HepG2 (cell line): Measurements from ENCODE around the gene ATIC. TPM values are rescaled to one million over a fixed set of nuclear protein-coding genes. Genes with fewer than 3 reads are reported as not detected.

ENCODE experiments used
- ATAC-seq: fragments of 200-7000 bp; cut with Tn5 transposase; 3 replicates; pipeline ENCODE4 v1.9.1; 2020; ENCODE audit warnings: mild to moderate bottlenecking, moderate library complexity
- BruUV-seq: library from RNA; stranded (reverse); fragments of 400-500 nt; replicated peaks from 2 replicates; lab custom pipeline; 2021; lab: Mats Ljungman, UMichigan
- CTCF ChIA-PET: fragments of 300-600 bp; formaldehyde crosslinking; extraction: SDS; loops from one replicate; lab custom pipeline; 2021; ENCODE audit warnings: low total read pairs, inconsistent platforms, low intra/inter-chr PET ratio; lab: Yijun Ruan, JAX
- POLR2A ChIA-PET: fragments of 350-600 bp; sonication (Branson Sonifier 250); formaldehyde crosslinking; loops from one replicate; lab custom pipeline; 2020; ENCODE audit warnings: antibody characterized with exemption, inconsistent platforms; lab: Yijun Ruan, JAX
- DNase-seq: peaks from one replicate; pipeline ENCODE4 v3.0.0-alpha.2; 2015; ENCODE audit warnings: low spot score
- FAIRE-seq: peaks from 3 replicates; lab custom pipeline; 2011; peaks lifted over from hg19 to GRCh38; lab: Jason Lieb, UNC
- H2AFZ ChIP-seq: one replicate; pipeline ENCODE4 v1.6.1; 2011; ENCODE audit warnings: low read length, inconsistent platforms
- H3K27ac ChIP-seq: fragments of 300-600 bp; 3 replicates; pipeline ENCODE4 v1.8.0; 2011; ENCODE audit warnings: mixed run types, mild to moderate bottlenecking, mixed read lengths, low read length, inconsistent platforms; ENCODE audit not compliant: insufficient read depth; ENCODE audit errors: extremely low read length
- H3K27me3 ChIP-seq, 2 experiments: fragments of 200-600 bp in 1 of 2; 2 replicates in 1 of 2; 3 replicates in 1 of 2; pipeline versions ENCODE4 v1.6.0 to v1.8.0; 2011; ENCODE audit warnings: low read length in 2 of 2, mild to moderate bottlenecking in 2 of 2, moderate library complexity in 2 of 2, inconsistent platforms in 1 of 2; ENCODE audit not compliant: insufficient read depth in 2 of 2, control insufficient read depth in 1 of 2
- H3K36me3 ChIP-seq, 2 experiments: fragments of 200-600 bp in 1 of 2; replicated peaks in 1 of 2; 2 replicates in 1 of 2; 3 replicates in 1 of 2; pipeline versions ENCODE4 v1.5.1 to v1.8.0; 2011; ENCODE audit warnings: low read length in 2 of 2, inconsistent platforms in 1 of 2; ENCODE audit not compliant: insufficient read depth in 2 of 2, control insufficient read depth in 1 of 2
- H3K4me1 ChIP-seq: 2 replicates; pipeline ENCODE4 v1.5.1; 2012; ENCODE audit warnings: low read length, inconsistent platforms; ENCODE audit not compliant: insufficient read depth
- H3K4me2 ChIP-seq: 2 replicates; pipeline ENCODE4 v1.6.0; 2011; ENCODE audit warnings: low read depth, low read length, inconsistent platforms
- H3K4me3 ChIP-seq, 3 experiments: fragments of 200-600 bp in 1 of 3; sonication (generic), shearing (Covaris generic) in 1 of 3; replicated peaks in 1 of 3; 2 replicates each; pipeline ENCODE4 v1.5.1; 2011 to 2016; ENCODE audit warnings: low read length in 3 of 3, inconsistent platforms in 2 of 3, low read depth in 2 of 3, mild to moderate bottlenecking in 2 of 3, control low read depth in 1 of 3, mixed read lengths in 1 of 3; ENCODE audit not compliant: insufficient read depth in 1 of 3
- H3K79me2 ChIP-seq: one replicate; pipeline ENCODE4 v1.6.1; 2011; ENCODE audit warnings: low read length, inconsistent platforms; ENCODE audit not compliant: insufficient read depth
- H3K9ac ChIP-seq: 2 replicates; pipeline ENCODE4 v1.6.0; 2011; ENCODE audit warnings: mild to moderate bottlenecking, low read depth, low read length, inconsistent platforms; ENCODE audit not compliant: insufficient read depth
- H3K9me3 ChIP-seq: 2 replicates; pipeline ENCODE4 v1.5.1; 2012; ENCODE audit warnings: mild to moderate bottlenecking, low read length
- H4K20me1 ChIP-seq: 2 replicates; pipeline ENCODE4 v1.6.0; 2011; ENCODE audit warnings: inconsistent platforms, mild to moderate bottlenecking, low read length, moderate library complexity; ENCODE audit not compliant: insufficient read depth
- AGO2 ChIP-seq: fragments of 200-400 bp; formaldehyde crosslinking; optimal IDR thresholded peaks from 2 replicates; pipeline ENCODE3; 2017; ENCODE audit warnings: mild to moderate bottlenecking, low read depth, low read length, moderate library complexity
- GRHL1 ChIP-seq: sonication (generic); formaldehyde crosslinking; conservative IDR thresholded peaks from 2 replicates; pipeline ENCODE4 v1.8.0; 2022; ENCODE audit warnings: missing genetic modification reagents
- HINFP ChIP-seq: sonication (generic); formaldehyde crosslinking; IDR thresholded peaks from 2 replicates; pipeline ENCODE4 v1.4.0; 2020; ENCODE audit warnings: low read depth, mild to moderate bottlenecking, missing genetic modification reagents
- NFYC ChIP-seq: IDR thresholded peaks from 2 replicates; pipeline ENCODE4 v1.6.1; 2016; ENCODE audit warnings: missing genetic modification reagents, missing compliant biosample characterization
- PITX1 ChIP-seq: sonication (generic); formaldehyde crosslinking; IDR thresholded peaks from 2 replicates; pipeline ENCODE4 v1.5.1; 2020; ENCODE audit warnings: mild to moderate bottlenecking, missing genetic modification reagents
- POLR2AphosphoS2 ChIP-seq: IDR thresholded peaks from 2 replicates; pipeline ENCODE4 v1.6.1; 2011; ENCODE audit warnings: low read depth, low read length, improper control_type of control experiment
- POLR2G ChIP-seq: fragments of 200-400 bp; formaldehyde crosslinking; IDR thresholded peaks from 2 replicates; pipeline ENCODE4 v1.6.1; 2018; ENCODE audit warnings: mild to moderate bottlenecking, low read depth, low read length, moderate library complexity
- RAD21 ChIP-seq: fragments of 450-650 bp; formaldehyde crosslinking; IDR thresholded peaks from 2 replicates; pipeline ENCODE4 v1.5.0; 2020; ENCODE audit warnings: mild to moderate bottlenecking
- RBM22 ChIP-seq: fragments of 200-400 bp; formaldehyde crosslinking; optimal IDR thresholded peaks from 2 replicates; pipeline ENCODE3; 2017; ENCODE audit warnings: mild to moderate bottlenecking, low read length, moderate library complexity
- SMAD9 ChIP-seq: sonication (generic); formaldehyde crosslinking; IDR thresholded peaks from 2 replicates; pipeline ENCODE4 v1.5.1; 2020; ENCODE audit warnings: mild to moderate bottlenecking, missing genetic modification reagents
- THYN1 ChIP-seq: sonication (generic); formaldehyde crosslinking; IDR thresholded peaks from 2 replicates; pipeline ENCODE4 v1.8.1; 2023; ENCODE audit warnings: low read depth, mild to moderate bottlenecking, moderate library complexity, missing genetic modification reagents, borderline replicate concordance
- TOPORS ChIP-seq: sonication (generic); formaldehyde crosslinking; IDR thresholded peaks from 2 replicates; pipeline ENCODE4 v1.8.0; 2023; ENCODE audit warnings: mild to moderate bottlenecking, missing genetic modification reagents
- YEATS4 ChIP-seq: sonication (generic); formaldehyde crosslinking; IDR thresholded peaks from 2 replicates; pipeline ENCODE4 v1.4.0; 2020; ENCODE audit warnings: missing genetic modification reagents, borderline replicate concordance
- ZBTB44 ChIP-seq: sonication (generic); formaldehyde crosslinking; IDR thresholded peaks from 2 replicates; pipeline ENCODE4 v1.4.0; 2020; ENCODE audit warnings: missing genetic modification reagents
- ZFP1 ChIP-seq: IDR thresholded peaks from 2 replicates; pipeline ENCODE4 v1.6.1; 2016
- ZNF460 ChIP-seq: sonication (generic); formaldehyde crosslinking; IDR thresholded peaks from 2 replicates; pipeline ENCODE4 v1.5.1; 2020; ENCODE audit warnings: missing genetic modification reagents, mild to moderate bottlenecking, borderline replicate concordance
- ZNF547 ChIP-seq: sonication (generic); formaldehyde crosslinking; IDR thresholded peaks from 2 replicates; pipeline ENCODE4 v1.5.1; 2020; ENCODE audit warnings: mild to moderate bottlenecking, missing genetic modification reagents
- ZNF878 ChIP-seq: sonication (generic); formaldehyde crosslinking; IDR thresholded peaks from 2 replicates; pipeline ENCODE4 v1.8.1; 2023; ENCODE audit warnings: mild to moderate bottlenecking, missing genetic modification reagents, moderate library complexity
- WGBS: methylation state at CpG from one replicate; pipeline ENCODE4 v1.1.6; 2017; ENCODE audit warnings: low lambda C conversion rate; 5-methylcytosine and 5-hydroxymethylcytosine counted together
- in situ Hi-C: cut with HindIII; loops from 2 replicates; pipeline ENCODE4 v1.10.0; 2017; ENCODE audit warnings: low pct_unique_long_range_greater_than_20kb; ENCODE audit not compliant: extremely low pct_ligation_motif_present
- intact Hi-C: fragments of 100-400 bp; cut with micrococcal nuclease; formaldehyde crosslinking; loops from one replicate; pipeline ENCODE4 v1.10.0; 2022; ENCODE audit not compliant: unreplicated experiment
- polyA plus RNA-seq, 8 experiments: library from polyadenylated mRNA; depleted of rRNA in 3 of 8; stranded (reverse) in 7 of 8; unstranded in 1 of 8; fragments of >200 nt; fragmentation: Illumina TruSeq in 4 of 8; extraction: Trizol in 4 of 8; gene quantifications; 2 replicates each; pipeline versions ENCODE4 v1.2.1 to v1.2.3, GENCODE V29; 2011 to 2016; ENCODE audit warnings: low read depth in 4 of 8, missing spikeins in 1 of 8, mixed read lengths in 1 of 8; ENCODE audit not compliant: insufficient read depth in 1 of 8
- total RNA-seq, 5 experiments: library from RNA; depleted of rRNA; stranded (reverse); fragments of >200 nt; fragmentation: Illumina TruSeq; extraction: Trizol; gene quantifications; 2 replicates each; pipeline ENCODE4 v1.2.3, GENCODE V29; 2016; ENCODE audit warnings: low read depth in 1 of 5

Gene ATIC
- total and polyA plus RNA-seq, 2 of the 13 experiments (the other 11 are each of a cell fraction or from before 2014, with no cell fraction given) = 89.8 to 146 TPM

DNA sequence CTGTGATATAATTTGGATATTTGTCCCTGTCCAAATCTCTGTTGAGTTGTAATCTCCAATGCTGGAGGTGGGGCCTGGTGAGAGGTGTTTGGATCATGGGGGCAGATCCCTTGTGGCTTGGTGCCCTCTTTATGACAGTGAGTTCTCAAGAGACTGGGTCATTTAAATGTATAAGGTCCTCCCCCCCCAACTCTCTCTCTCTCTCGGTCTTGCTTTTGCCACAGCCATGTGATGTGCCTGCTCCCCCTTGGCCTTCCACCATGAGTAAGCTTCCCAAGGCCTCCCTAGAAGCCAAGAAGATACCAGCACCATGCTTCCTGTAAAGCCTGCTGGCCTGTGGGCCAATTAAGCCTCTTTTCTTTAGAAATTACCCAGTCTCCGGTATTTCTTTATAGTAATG is 65.4 kb downstream of the ATIC start (continued):
- TF ChIP-seq ZBTB44 (CRISPR knock-in tag) = no peak
- TF ChIP-seq POLR2G = peak; percentile 60
- no peak for TF ChIP-seq SMAD9 (CRISPR knock-in tag)
- no peak for TF ChIP-seq HINFP (CRISPR knock-in tag)
- no peak for TF ChIP-seq ZNF878 (CRISPR knock-in tag)
- no peak for TF ChIP-seq ZNF460
- no peak for TF ChIP-seq ZNF547 (CRISPR knock-in tag)
- TF ChIP-seq THYN1 (CRISPR knock-in tag) = no peak
- TF ChIP-seq RAD21 (CRISPR knock-in tag) = 0 out of 2 replicates have a peak, but pooled peaks have one; percentile 27
- no peak for TF ChIP-seq NFYC (CRISPR knock-in tag)

DNA sequence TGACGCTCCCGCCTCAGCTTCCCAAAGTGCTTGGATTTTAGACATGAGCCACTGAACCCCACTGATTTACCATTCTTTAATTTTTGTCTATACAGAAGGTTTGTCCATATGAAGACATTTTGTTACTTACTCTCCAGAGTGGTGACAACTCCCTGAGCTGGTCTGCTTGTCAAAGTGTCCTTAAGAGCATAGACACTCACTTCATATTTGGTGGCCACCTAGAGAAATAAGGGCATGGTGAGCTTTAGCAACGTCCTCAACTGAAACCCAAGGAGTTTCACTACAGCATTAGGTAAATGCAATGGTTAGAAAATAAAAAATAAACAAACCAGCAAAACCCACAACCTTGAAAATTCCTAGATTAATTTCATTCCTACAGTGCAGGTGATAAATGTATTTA is 66.2 kb downstream of the ATIC start:
- Histone ChIP-seq H3K27ac (no peak overlapping the region), H3K79me2 (no peaks in the 10 kb centered on the region), H3K27me3 (no peaks in the 10 kb centered on the region), H4K20me1 (peaks cover 9% of the 10 kb centered on the region), H3K4me1 (no peaks in the 10 kb centered on the region), H3K9me3 (no peaks in the 10 kb centered on the region), H3K4me2 (no peak overlapping the region), H3K36me3 (peaks cover 52 to 97% of the 10 kb centered on the region in 2 experiments), H3K9ac (no peak overlapping the region), H2AFZ (no peak overlapping the region), H3K4me3 (no peak overlapping the region)
- POLR2A ChIA-PET = interaction anchor here (0.6 to 1.7 kb wide), 2 partner anchors 13 to 18 kb away, joined by 3 to 6 read pairs; no protein-coding TSS in a partner anchor
- in situ Hi-C loops (no loop called here), intact Hi-C loops (no loop called here)
- FAIRE-seq (no peak), ATAC-seq (no peak), DNase-seq (no peak)
- TF ChIP-seq PITX1 (CRISPR knock-in tag) (no peak), AGO2 (peak; percentile 5), RBM22 (peak; percentile 93), ZFP1 (CRISPR knock-in tag) (no peak), POLR2AphosphoS2 (peak; percentile 58; the same call in 1 of the 2 replicates), GRHL1 (CRISPR knock-in tag) (no peak), TOPORS (CRISPR knock-in tag) (no peak), YEATS4 (CRISPR knock-in tag) (no peak)
- BruUV-seq = no TSS peak
- 93% methylated on average over 3 of the region's 3 CpGs for WGBS
- CTCF ChIA-PET = no interaction called here
